H9 (cell line): ENCODE measurements around the gene FANCE. TPM values are rescaled to one million over a fixed set of nuclear protein-coding genes. Genes with fewer than 3 reads are reported as not detected.

Experiments used
- DNase-seq: peaks from one replicate; pipeline ENCODE4 v3.0.0-alpha.2; 2017
- H2AFZ ChIP-seq: one replicate; pipeline ENCODE4 v1.6.1; 2013; ENCODE audit warnings: mild to moderate bottlenecking, low read length, control low read depth, moderate library complexity
- H2AK5ac ChIP-seq: 2 replicates; pipeline ENCODE4 v1.6.1; 2013; ENCODE audit warnings: low read length, control low read depth, mixed read lengths; ENCODE audit not compliant: insufficient read length
- H2BK120ac ChIP-seq: one replicate; pipeline ENCODE4 v1.6.1; 2013; ENCODE audit warnings: low read depth, mild to moderate bottlenecking, low read length, control low read depth, inconsistent platforms; ENCODE audit not compliant: poor library complexity, severe bottlenecking
- H2BK12ac ChIP-seq: 2 replicates; pipeline ENCODE4 v1.6.1; 2013; ENCODE audit warnings: low read length, control low read depth, mixed read lengths, low read depth; ENCODE audit not compliant: insufficient read length
- H2BK15ac ChIP-seq: 2 replicates; pipeline ENCODE4 v1.6.1; 2013; ENCODE audit warnings: low read depth, low read length, control low read depth
- H2BK20ac ChIP-seq: one replicate; pipeline ENCODE4 v1.6.1; 2013; ENCODE audit warnings: low read depth, mild to moderate bottlenecking, low read length, control low read depth, inconsistent platforms; ENCODE audit not compliant: poor library complexity, severe bottlenecking
- H2BK5ac ChIP-seq: 2 replicates; pipeline ENCODE4 v1.6.1; 2013; ENCODE audit warnings: low read length, control low read depth, mixed read lengths; ENCODE audit not compliant: insufficient read length
- H3K14ac ChIP-seq: 2 replicates; pipeline ENCODE4 v1.6.1; 2013; ENCODE audit warnings: low read length, control low read depth; ENCODE audit not compliant: insufficient read depth
- H3K18ac ChIP-seq: 2 replicates; pipeline ENCODE4 v1.6.1; 2013; ENCODE audit warnings: low read depth, mild to moderate bottlenecking, mixed read lengths, low read length, control low read depth; ENCODE audit not compliant: insufficient read length
- H3K23ac ChIP-seq: 2 replicates; pipeline ENCODE4 v1.6.1; 2013; ENCODE audit warnings: low read length, control low read depth, mixed read lengths, low read depth; ENCODE audit not compliant: insufficient read length
- H3K23me2 ChIP-seq: 2 replicates; pipeline ENCODE4 v1.6.1; 2013; ENCODE audit warnings: low read depth, mild to moderate bottlenecking, mixed read lengths, low read length, control low read depth; ENCODE audit not compliant: insufficient read length, poor library complexity, severe bottlenecking
- H3K27ac ChIP-seq: 2 replicates; pipeline ENCODE4 v1.5.1; 2013; ENCODE audit warnings: low read length, control low read depth, mixed read lengths, low read depth; ENCODE audit not compliant: insufficient read length
- H3K27me3 ChIP-seq: 2 replicates; pipeline ENCODE4 v1.6.1; 2013; ENCODE audit warnings: low read length, control low read depth, inconsistent platforms; ENCODE audit not compliant: insufficient read depth
- H3K4ac ChIP-seq: 2 replicates; pipeline ENCODE4 v1.6.1; 2013; ENCODE audit warnings: low read depth, mild to moderate bottlenecking, control low read depth, inconsistent platforms, low read length, moderate library complexity
- H3K4me1 ChIP-seq: 2 replicates; pipeline ENCODE4 v1.6.1; 2013; ENCODE audit warnings: low read length, control low read depth, inconsistent platforms; ENCODE audit not compliant: insufficient read depth
- H3K4me2 ChIP-seq: 2 replicates; pipeline ENCODE4 v1.6.1; 2013; ENCODE audit warnings: low read length, control low read depth, mixed read lengths; ENCODE audit not compliant: insufficient read length, insufficient read depth
- H3K56ac ChIP-seq: 2 replicates; pipeline ENCODE4 v1.6.1; 2013; ENCODE audit warnings: low read depth, mild to moderate bottlenecking, mixed read lengths, low read length, control low read depth; ENCODE audit not compliant: insufficient read length
- H3K79me1 ChIP-seq: 2 replicates; pipeline ENCODE4 v1.6.1; 2013; ENCODE audit warnings: low read depth, mild to moderate bottlenecking, moderate library complexity, low read length, control low read depth, inconsistent platforms; ENCODE audit not compliant: insufficient read depth, poor library complexity, severe bottlenecking
- H3K79me2 ChIP-seq: 2 replicates; pipeline ENCODE4 v1.6.1; 2013; ENCODE audit warnings: low read length, control low read depth, inconsistent platforms; ENCODE audit not compliant: insufficient read depth
- H3K9ac ChIP-seq: 2 replicates; pipeline ENCODE4 v1.6.1; 2013; ENCODE audit warnings: low read length, control low read depth, mixed read lengths; ENCODE audit not compliant: insufficient read length; ENCODE audit errors: extremely low read depth
- H3K9me3 ChIP-seq: one replicate; pipeline ENCODE4 v1.6.1; 2013; ENCODE audit warnings: low read depth, low read length, inconsistent platforms; ENCODE audit not compliant: control insufficient read depth
- H3T11ph ChIP-seq: one replicate; pipeline ENCODE4 v1.6.1; 2013; ENCODE audit warnings: mild to moderate bottlenecking, low read length, control low read depth, inconsistent platforms
- H4K20me1 ChIP-seq: one replicate; pipeline ENCODE4 v1.6.1; 2013; ENCODE audit not compliant: control insufficient read depth, insufficient read length, insufficient read depth
- H4K5ac ChIP-seq: 2 replicates; pipeline ENCODE4 v1.6.1; 2013; ENCODE audit warnings: low read depth, mild to moderate bottlenecking, mixed read lengths, low read length, control low read depth; ENCODE audit not compliant: insufficient read length
- H4K8ac ChIP-seq: replicated peaks from 2 replicates; pipeline ENCODE4 v1.6.1; 2013; ENCODE audit warnings: low read length, control low read depth, mixed read lengths, low read depth; ENCODE audit not compliant: insufficient read length
- H4K91ac ChIP-seq: 2 replicates; pipeline ENCODE4 v1.6.1; 2013; ENCODE audit warnings: low read depth, mild to moderate bottlenecking, moderate library complexity, mixed read lengths, low read length, control low read depth; ENCODE audit not compliant: insufficient read length
- H3K27ac Mint-ChIP-seq, 3 experiments: 2 replicates in 2 of 3; 3 replicates in 1 of 3; pipeline ENCODE4 v1.8.0; 2020 to 2021; ENCODE audit warnings: mixed read lengths in 3 of 3, mild to moderate bottlenecking in 1 of 3, moderate library complexity in 1 of 3
- H3K27me3 Mint-ChIP-seq: 2 replicates; pipeline ENCODE4 v1.8.0; 2021; ENCODE audit warnings: low read depth, mild to moderate bottlenecking, moderate library complexity, mixed read lengths
- H3K36me3 Mint-ChIP-seq, 3 experiments: 2 replicates in 2 of 3; 3 replicates in 1 of 3; pipeline ENCODE4 v1.8.0; 2020 to 2021; ENCODE audit warnings: low read depth in 3 of 3, mixed read lengths in 3 of 3; ENCODE audit not compliant: insufficient read depth in 1 of 3
- H3K4me1 Mint-ChIP-seq, 2 experiments: 2 replicates each; pipeline ENCODE4 v1.8.0; 2020; ENCODE audit warnings: mixed read lengths in 2 of 2
- H3K4me3 Mint-ChIP-seq, 2 experiments: 2 replicates in 1 of 2; 3 replicates in 1 of 2; pipeline ENCODE4 v1.8.0; 2020 to 2021; ENCODE audit warnings: mild to moderate bottlenecking in 2 of 2, mixed read lengths in 2 of 2, moderate library complexity in 1 of 2
- H3K9me3 Mint-ChIP-seq, 2 experiments: 2 replicates in 1 of 2; 3 replicates in 1 of 2; pipeline ENCODE4 v1.8.0; 2020; ENCODE audit warnings: mild to moderate bottlenecking in 2 of 2, mixed read lengths in 2 of 2, moderate library complexity in 1 of 2
- WGBS: extraction: QIAGEN DNeasy Blood & Tissue Kit; methylation state at CpG from one replicate; pipeline ENCODE4 v1.1.7; 2013; ENCODE audit warnings: missing lambda C conversion rate, low lambda C conversion rate, mixed read lengths; ENCODE audit not compliant: insufficient read length; ENCODE audit errors: extremely low coverage; 5-methylcytosine and 5-hydroxymethylcytosine counted together
- total RNA-seq: library from RNA; stranded (reverse); gene quantifications from 2 replicates; pipeline ENCODE4 v1.2.1, GENCODE V29; 2021
- TF ChIP-seq, protein P1 (sequence below): fragments of 200-600 bp; sonication (generic); conservative IDR thresholded peaks from 3 replicates; pipeline ENCODE4 v1.8.0; 2021; ENCODE audit warnings: antibody characterized with exemption, mild to moderate bottlenecking

FANCE gene
- total RNA-seq, 1 experiment from 2014 or later: 8.4 TPM

- Histone ChIP-seq H4K5ac (no peak overlapping the region), H2BK5ac (no peak overlapping the region), H2BK15ac (no peak overlapping the region), H3K18ac (no peak overlapping the region), H3K14ac (no peak overlapping the region), H2AFZ (no peak overlapping the region), H3K79me1 (no peaks in the 10 kb centered on the region), H3K4me1 (peaks cover 7% of the 10 kb centered on the region; the same call in 1 of the 2 replicates), H3K27ac (no peak overlapping the region), H3T11ph (no peak overlapping the region), H3K23ac (no peak overlapping the region), H2BK12ac (no peak overlapping the region), H2AK5ac (no peak overlapping the region), H2BK120ac (no peak overlapping the region), H3K9me3 (no peaks in the 10 kb centered on the region), H4K8ac (no peak overlapping the region), H3K9ac (no peak overlapping the region), H4K20me1 (no peaks in the 10 kb centered on the region), H3K23me2 (no peaks in the 10 kb centered on the region), H3K56ac (no peak overlapping the region), H4K91ac (no peak overlapping the region), H3K4me2 (no peak overlapping the region), H3K4ac (no peak overlapping the region), H2BK20ac (no peak overlapping the region), H3K27me3 (no peaks in the 10 kb centered on the region), H3K79me2 (no peaks in the 10 kb centered on the region)
- H3K27me3 Mint-ChIP-seq: peaks cover 1% of the 10 kb centered on the region
- H3K4me3 Mint-ChIP-seq: no peak overlapping the region
- TF ChIP-seq, protein P1, sequence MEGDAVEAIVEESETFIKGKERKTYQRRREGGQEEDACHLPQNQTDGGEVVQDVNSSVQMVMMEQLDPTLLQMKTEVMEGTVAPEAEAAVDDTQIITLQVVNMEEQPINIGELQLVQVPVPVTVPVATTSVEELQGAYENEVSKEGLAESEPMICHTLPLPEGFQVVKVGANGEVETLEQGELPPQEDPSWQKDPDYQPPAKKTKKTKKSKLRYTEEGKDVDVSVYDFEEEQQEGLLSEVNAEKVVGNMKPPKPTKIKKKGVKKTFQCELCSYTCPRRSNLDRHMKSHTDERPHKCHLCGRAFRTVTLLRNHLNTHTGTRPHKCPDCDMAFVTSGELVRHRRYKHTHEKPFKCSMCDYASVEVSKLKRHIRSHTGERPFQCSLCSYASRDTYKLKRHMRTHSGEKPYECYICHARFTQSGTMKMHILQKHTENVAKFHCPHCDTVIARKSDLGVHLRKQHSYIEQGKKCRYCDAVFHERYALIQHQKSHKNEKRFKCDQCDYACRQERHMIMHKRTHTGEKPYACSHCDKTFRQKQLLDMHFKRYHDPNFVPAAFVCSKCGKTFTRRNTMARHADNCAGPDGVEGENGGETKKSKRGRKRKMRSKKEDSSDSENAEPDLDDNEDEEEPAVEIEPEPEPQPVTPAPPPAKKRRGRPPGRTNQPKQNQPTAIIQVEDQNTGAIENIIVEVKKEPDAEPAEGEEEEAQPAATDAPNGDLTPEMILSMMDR: no peak
- peak overlapping the region in 2 of 3 experiments; percentile 4 to 18; a peak in 1 of 7 replicates for H3K27ac Mint-ChIP-seq
- peaks cover 9 to 19% of the 10 kb centered on the region in 2 experiments for H3K4me1 Mint-ChIP-seq
- no peak for DNase-seq
- no CpG with 5 or more reads among the region's 12 CpGs for WGBS
- peaks cover 8 to 64% (median 41%) of the 10 kb centered on the region in 3 experiments for H3K36me3 Mint-ChIP-seq
- no peaks in the 10 kb centered on the region for H3K9me3 Mint-ChIP-seq
Measured at GRCh38 chr6:35480176-35480575, 28.0 kb downstream of the FANCE start.
